HepG2 (cell line): ENCODE measurements around the gene AJUBA. TPM values are rescaled to one million over a fixed set of nuclear protein-coding genes. Genes with fewer than 3 reads are reported as not detected.

Experiments
- BRD4 ChIP-seq: sonication (generic); formaldehyde crosslinking; IDR thresholded peaks from 2 replicates; pipeline ENCODE4 v1.4.0; 2020; ENCODE audit warnings: missing genetic modification reagents
- CAMTA2 ChIP-seq: sonication (generic); formaldehyde crosslinking; IDR thresholded peaks from 2 replicates; pipeline ENCODE4 v1.4.0; 2020; ENCODE audit warnings: mild to moderate bottlenecking, missing genetic modification reagents, borderline replicate concordance
- FOXA3 ChIP-seq: IDR thresholded peaks from 2 replicates; pipeline ENCODE4 v1.6.1; 2016; ENCODE audit warnings: missing genetic modification reagents, missing compliant biosample characterization
- JUND ChIP-seq: sonication (generic); formaldehyde crosslinking; IDR thresholded peaks from 2 replicates; pipeline ENCODE4 v1.8.0; 2022; ENCODE audit warnings: mild to moderate bottlenecking, missing genetic modification reagents
- MXD4 ChIP-seq: IDR thresholded peaks from 2 replicates; pipeline ENCODE4 v1.6.1; 2016; ENCODE audit warnings: mild to moderate bottlenecking, missing biosample characterization, missing genetic modification reagents
- PAF1 ChIP-seq: IDR thresholded peaks from 2 replicates; pipeline ENCODE4 v1.6.1; 2016; ENCODE audit warnings: missing genetic modification reagents, missing compliant biosample characterization
- SCMH1 ChIP-seq: sonication (generic); formaldehyde crosslinking; IDR thresholded peaks from 2 replicates; pipeline ENCODE4 v1.9.0; 2021; ENCODE audit warnings: missing genetic modification reagents, mild to moderate bottlenecking, borderline replicate concordance
- XRCC5 ChIP-seq: fragments of 200-400 bp; formaldehyde crosslinking; optimal IDR thresholded peaks from 2 replicates; pipeline ENCODE3; 2017; ENCODE audit warnings: mild to moderate bottlenecking, low read length
- ZKSCAN8 ChIP-seq: IDR thresholded peaks from 2 replicates; pipeline ENCODE4 v1.6.1; 2016; ENCODE audit warnings: borderline replicate concordance, missing genetic modification reagents, missing compliant biosample characterization
- ZNF605 ChIP-seq: sonication (generic); formaldehyde crosslinking; IDR thresholded peaks from 2 replicates; pipeline ENCODE4 v1.8.0; 2022; ENCODE audit warnings: mild to moderate bottlenecking, missing genetic modification reagents
- polyA plus RNA-seq, 8 experiments: library from polyadenylated mRNA; depleted of rRNA in 3 of 8; stranded (reverse) in 7 of 8; unstranded in 1 of 8; fragments of >200 nt; fragmentation: Illumina TruSeq in 4 of 8; extraction: Trizol in 4 of 8; gene quantifications; 2 replicates each; pipeline versions ENCODE4 v1.2.1 to v1.2.3, GENCODE V29; 2011 to 2016; ENCODE audit warnings: low read depth in 4 of 8, missing spikeins in 1 of 8, mixed read lengths in 1 of 8; ENCODE audit not compliant: insufficient read depth in 1 of 8
- total RNA-seq, 5 experiments: library from RNA; depleted of rRNA; stranded (reverse); fragments of >200 nt; fragmentation: Illumina TruSeq; extraction: Trizol; gene quantifications; 2 replicates each; pipeline ENCODE4 v1.2.3, GENCODE V29; 2016; ENCODE audit warnings: low read depth in 1 of 5
- TF ChIP-seq, protein P1 (sequence below): sonication (generic); formaldehyde crosslinking; IDR thresholded peaks from 2 replicates; pipeline ENCODE4 v1.4.0; 2020; ENCODE audit warnings: mild to moderate bottlenecking, low read depth, missing genetic modification reagents
- TF ChIP-seq, protein P2 (sequence below): sonication (generic); formaldehyde crosslinking; IDR thresholded peaks from 2 replicates; pipeline ENCODE4 v1.4.0; 2020; ENCODE audit warnings: missing genetic modification reagents
- TF ChIP-seq, protein P3 (sequence below): sonication (generic); formaldehyde crosslinking; IDR thresholded peaks from 2 replicates; pipeline ENCODE4 v1.5.1; 2020; ENCODE audit warnings: mild to moderate bottlenecking, missing genetic modification reagents, moderate library complexity
- TF ChIP-seq, protein P4 (sequence below): sonication (generic); formaldehyde crosslinking; IDR thresholded peaks from 2 replicates; pipeline ENCODE4 v1.4.0; 2020; ENCODE audit warnings: missing genetic modification reagents
- TF ChIP-seq, protein P5 (sequence below): sonication (generic); formaldehyde crosslinking; conservative IDR thresholded peaks from 2 replicates; pipeline ENCODE4 v1.8.0; 2022; ENCODE audit warnings: mild to moderate bottlenecking, moderate library complexity, missing genetic modification reagents
- TF ChIP-seq, protein P6 (sequence below): sonication (generic); formaldehyde crosslinking; IDR thresholded peaks from 2 replicates; pipeline ENCODE4 v1.4.0; 2020; ENCODE audit warnings: missing genetic modification reagents
- TF ChIP-seq, protein P7 (sequence below): IDR thresholded peaks from 2 replicates; pipeline ENCODE4 v1.6.1; 2016; ENCODE audit warnings: mild to moderate bottlenecking

Gene AJUBA
- total and polyA plus RNA-seq, 2 of the 13 experiments (the other 11 are each of a cell fraction or from before 2014, with no cell fraction given) = 157 to 241 TPM

DNA sequence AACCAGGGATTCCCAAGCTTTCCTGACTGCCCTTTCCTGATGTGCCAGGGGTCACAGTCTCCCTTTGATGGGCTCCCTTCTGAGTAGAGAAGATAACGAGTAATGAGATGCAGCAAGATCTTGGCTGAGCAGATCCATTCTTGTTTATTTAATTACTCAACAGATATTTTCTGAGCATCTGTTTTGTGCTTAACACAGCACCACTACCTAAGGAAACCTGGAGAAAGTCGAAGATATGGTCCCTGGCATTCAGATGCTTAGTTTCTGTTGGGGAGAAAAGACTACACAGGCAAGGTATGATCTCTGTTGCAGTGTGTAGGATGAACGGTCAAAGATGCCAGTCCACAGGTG is 3.9 kb downstream of the AJUBA start (continued):
- TF ChIP-seq, protein P1, sequence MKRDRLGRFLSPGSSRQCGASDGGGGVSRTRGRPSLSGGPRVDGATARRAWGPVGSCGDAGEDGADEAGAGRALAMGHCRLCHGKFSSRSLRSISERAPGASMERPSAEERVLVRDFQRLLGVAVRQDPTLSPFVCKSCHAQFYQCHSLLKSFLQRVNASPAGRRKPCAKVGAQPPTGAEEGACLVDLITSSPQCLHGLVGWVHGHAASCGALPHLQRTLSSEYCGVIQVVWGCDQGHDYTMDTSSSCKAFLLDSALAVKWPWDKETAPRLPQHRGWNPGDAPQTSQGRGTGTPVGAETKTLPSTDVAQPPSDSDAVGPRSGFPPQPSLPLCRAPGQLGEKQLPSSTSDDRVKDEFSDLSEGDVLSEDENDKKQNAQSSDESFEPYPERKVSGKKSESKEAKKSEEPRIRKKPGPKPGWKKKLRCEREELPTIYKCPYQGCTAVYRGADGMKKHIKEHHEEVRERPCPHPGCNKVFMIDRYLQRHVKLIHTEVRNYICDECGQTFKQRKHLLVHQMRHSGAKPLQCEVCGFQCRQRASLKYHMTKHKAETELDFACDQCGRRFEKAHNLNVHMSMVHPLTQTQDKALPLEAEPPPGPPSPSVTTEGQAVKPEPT (CRISPR knock-in tag) = no peak; the same call in 1 of the 2 replicates
- TF ChIP-seq XRCC5 (no peak), JUND (CRISPR knock-in tag) (no peak), BRD4 (CRISPR knock-in tag) (no peak), FOXA3 (CRISPR knock-in tag) (peak; percentile 44; the same call in 1 of the 2 replicates), SCMH1 (CRISPR knock-in tag) (no peak), PAF1 (CRISPR knock-in tag) (0 out of 2 replicates have a peak, but pooled peaks have one; percentile 23), ZNF605 (CRISPR knock-in tag) (no peak), ZKSCAN8 (no peak), MXD4 (CRISPR knock-in tag) (0 out of 2 replicates have a peak, but pooled peaks have one; percentile 2), CAMTA2 (no peak)
- TF ChIP-seq, protein P2, sequence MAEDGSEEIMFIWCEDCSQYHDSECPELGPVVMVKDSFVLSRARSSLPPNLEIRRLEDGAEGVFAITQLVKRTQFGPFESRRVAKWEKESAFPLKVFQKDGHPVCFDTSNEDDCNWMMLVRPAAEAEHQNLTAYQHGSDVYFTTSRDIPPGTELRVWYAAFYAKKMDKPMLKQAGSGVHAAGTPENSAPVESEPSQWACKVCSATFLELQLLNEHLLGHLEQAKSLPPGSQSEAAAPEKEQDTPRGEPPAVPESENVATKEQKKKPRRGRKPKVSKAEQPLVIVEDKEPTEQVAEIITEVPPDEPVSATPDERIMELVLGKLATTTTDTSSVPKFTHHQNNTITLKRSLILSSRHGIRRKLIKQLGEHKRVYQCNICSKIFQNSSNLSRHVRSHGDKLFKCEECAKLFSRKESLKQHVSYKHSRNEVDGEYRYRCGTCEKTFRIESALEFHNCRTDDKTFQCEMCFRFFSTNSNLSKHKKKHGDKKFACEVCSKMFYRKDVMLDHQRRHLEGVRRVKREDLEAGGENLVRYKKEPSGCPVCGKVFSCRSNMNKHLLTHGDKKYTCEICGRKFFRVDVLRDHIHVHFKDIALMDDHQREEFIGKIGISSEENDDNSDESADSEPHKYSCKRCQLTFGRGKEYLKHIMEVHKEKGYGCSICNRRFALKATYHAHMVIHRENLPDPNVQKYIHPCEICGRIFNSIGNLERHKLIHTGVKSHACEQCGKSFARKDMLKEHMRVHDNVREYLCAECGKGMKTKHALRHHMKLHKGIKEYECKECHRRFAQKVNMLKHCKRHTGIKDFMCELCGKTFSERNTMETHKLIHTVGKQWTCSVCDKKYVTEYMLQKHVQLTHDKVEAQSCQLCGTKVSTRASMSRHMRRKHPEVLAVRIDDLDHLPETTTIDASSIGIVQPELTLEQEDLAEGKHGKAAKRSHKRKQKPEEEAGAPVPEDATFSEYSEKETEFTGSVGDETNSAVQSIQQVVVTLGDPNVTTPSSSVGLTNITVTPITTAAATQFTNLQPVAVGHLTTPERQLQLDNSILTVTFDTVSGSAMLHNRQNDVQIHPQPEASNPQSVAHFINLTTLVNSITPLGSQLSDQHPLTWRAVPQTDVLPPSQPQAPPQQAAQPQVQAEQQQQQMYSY (CRISPR knock-in tag) = no peak
- TF ChIP-seq, protein P3, sequence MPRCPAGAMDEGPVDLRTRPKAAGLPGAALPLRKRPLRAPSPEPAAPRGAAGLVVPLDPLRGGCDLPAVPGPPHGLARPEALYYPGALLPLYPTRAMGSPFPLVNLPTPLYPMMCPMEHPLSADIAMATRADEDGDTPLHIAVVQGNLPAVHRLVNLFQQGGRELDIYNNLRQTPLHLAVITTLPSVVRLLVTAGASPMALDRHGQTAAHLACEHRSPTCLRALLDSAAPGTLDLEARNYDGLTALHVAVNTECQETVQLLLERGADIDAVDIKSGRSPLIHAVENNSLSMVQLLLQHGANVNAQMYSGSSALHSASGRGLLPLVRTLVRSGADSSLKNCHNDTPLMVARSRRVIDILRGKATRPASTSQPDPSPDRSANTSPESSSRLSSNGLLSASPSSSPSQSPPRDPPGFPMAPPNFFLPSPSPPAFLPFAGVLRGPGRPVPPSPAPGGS (CRISPR knock-in tag) = no peak
- TF ChIP-seq, protein P4, sequence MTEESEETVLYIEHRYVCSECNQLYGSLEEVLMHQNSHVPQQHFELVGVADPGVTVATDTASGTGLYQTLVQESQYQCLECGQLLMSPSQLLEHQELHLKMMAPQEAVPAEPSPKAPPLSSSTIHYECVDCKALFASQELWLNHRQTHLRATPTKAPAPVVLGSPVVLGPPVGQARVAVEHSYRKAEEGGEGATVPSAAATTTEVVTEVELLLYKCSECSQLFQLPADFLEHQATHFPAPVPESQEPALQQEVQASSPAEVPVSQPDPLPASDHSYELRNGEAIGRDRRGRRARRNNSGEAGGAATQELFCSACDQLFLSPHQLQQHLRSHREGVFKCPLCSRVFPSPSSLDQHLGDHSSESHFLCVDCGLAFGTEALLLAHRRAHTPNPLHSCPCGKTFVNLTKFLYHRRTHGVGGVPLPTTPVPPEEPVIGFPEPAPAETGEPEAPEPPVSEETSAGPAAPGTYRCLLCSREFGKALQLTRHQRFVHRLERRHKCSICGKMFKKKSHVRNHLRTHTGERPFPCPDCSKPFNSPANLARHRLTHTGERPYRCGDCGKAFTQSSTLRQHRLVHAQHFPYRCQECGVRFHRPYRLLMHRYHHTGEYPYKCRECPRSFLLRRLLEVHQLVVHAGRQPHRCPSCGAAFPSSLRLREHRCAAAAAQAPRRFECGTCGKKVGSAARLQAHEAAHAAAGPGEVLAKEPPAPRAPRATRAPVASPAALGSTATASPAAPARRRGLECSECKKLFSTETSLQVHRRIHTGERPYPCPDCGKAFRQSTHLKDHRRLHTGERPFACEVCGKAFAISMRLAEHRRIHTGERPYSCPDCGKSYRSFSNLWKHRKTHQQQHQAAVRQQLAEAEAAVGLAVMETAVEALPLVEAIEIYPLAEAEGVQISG (CRISPR knock-in tag) = no peak
- TF ChIP-seq, protein P5, sequence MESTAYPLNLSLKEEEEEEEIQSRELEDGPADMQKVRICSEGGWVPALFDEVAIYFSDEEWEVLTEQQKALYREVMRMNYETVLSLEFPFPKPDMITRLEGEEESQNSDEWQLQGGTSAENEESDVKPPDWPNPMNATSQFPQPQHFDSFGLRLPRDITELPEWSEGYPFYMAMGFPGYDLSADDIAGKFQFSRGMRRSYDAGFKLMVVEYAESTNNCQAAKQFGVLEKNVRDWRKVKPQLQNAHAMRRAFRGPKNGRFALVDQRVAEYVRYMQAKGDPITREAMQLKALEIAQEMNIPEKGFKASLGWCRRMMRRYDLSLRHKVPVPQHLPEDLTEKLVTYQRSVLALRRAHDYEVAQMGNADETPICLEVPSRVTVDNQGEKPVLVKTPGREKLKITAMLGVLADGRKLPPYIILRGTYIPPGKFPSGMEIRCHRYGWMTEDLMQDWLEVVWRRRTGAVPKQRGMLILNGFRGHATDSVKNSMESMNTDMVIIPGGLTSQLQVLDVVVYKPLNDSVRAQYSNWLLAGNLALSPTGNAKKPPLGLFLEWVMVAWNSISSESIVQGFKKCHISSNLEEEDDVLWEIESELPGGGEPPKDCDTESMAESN = no peak
- TF ChIP-seq, protein P6, sequence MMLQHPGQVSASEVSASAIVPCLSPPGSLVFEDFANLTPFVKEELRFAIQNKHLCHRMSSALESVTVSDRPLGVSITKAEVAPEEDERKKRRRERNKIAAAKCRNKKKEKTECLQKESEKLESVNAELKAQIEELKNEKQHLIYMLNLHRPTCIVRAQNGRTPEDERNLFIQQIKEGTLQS = no peak
- TF ChIP-seq, protein P7, sequence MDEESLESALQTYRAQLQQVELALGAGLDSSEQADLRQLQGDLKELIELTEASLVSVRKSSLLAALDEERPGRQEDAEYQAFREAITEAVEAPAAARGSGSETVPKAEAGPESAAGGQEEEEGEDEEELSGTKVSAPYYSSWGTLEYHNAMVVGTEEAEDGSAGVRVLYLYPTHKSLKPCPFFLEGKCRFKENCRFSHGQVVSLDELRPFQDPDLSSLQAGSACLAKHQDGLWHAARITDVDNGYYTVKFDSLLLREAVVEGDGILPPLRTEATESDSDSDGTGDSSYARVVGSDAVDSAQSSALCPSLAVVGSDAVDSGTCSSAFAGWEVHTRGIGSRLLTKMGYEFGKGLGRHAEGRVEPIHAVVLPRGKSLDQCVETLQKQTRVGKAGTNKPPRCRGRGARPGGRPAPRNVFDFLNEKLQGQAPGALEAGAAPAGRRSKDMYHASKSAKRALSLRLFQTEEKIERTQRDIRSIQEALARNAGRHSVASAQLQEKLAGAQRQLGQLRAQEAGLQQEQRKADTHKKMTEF (CRISPR knock-in tag) = no peak
